HG03558 (cell line): ENCODE results near the gene SIGLEC7.
"Not testable (repeated sequence)": the region's sequence is repeated elsewhere in the genome, so short reads cannot be mapped to it uniquely, and the experiment has no call there.

Experiments used
- ATAC-seq: cut with Tn5 transposase; IDR thresholded peaks from one replicate; pipeline ENCODE4 v1.9.1; 2021; ENCODE audit warnings: moderate number of reproducible peaks; ENCODE audit not compliant: unreplicated experiment; ENCODE audit errors: extremely low read depth

The SIGLEC7 gene

DNA sequence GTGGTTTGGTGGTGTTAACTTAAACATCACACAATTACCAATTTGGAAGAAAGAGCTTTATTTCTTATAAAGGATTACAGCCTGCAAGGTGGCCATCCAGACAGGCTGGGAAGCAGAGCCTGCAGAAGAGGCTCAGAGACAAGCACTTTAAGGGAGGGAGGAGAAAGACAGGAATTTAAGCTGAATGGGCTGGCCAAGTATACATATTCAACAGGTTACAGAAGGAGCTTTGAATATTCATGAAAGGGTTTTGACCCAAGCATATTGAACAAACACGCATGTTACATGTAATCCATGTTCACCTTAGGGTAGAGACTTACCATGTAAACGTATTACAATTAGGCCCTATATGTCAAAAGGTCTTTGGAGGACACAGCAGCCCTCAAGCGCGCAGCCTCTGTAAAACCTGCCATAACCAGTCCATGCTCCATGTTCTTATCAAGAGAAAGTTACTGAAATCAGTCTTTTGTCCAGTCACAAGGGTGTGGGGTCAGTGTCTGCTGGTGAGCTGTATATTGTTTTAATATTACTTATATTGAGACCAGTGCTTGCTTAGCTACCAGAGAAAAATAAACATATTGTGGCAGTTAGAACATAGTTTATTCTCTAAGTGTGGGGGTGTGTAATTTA is 19.9 kb downstream of the SIGLEC7 start:
- no peak for ATAC-seq

GRCh38 chr19:51163257-51163656 is 21.2 kb downstream of the SIGLEC7 start:
- ATAC-seq: no peak

- no peak for ATAC-seq
These were observed 22.1 kb downstream of the SIGLEC7 start for GRCh38 chr19:51164215-51164614.

- no peak for ATAC-seq
These were observed 24.9 kb downstream of the SIGLEC7 start for GRCh38 chr19:51166846-51167490.

- no peak for ATAC-seq
These were observed 26.6 kb downstream of the SIGLEC7 start for GRCh38 chr19:51168564-51169282.

GRCh38 chr19:51169283-51169918 is 27.3 kb downstream of the SIGLEC7 start:
- not testable (repeated sequence) for ATAC-seq

DNA sequence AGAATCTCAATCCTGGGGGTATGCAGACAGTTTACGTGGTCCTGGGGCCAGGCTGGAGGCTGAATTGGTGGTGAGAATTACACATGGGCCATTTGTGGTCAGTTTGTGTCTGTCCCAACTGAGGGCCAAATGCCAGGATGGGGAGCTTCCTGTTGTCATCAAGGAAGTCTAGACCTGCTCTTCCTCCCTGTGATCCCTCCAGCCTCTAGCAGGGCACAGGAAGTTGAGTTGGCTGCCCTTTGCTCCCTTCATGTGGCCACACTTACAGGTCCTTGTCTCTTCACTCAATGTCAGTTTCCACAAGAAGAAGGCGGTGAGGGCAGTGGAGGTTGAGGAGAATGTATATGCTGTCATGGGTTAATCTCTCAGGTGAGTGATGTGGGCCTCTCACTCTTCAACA is 30.1 kb downstream of the SIGLEC7 start:
- no peak for ATAC-seq

DNA sequence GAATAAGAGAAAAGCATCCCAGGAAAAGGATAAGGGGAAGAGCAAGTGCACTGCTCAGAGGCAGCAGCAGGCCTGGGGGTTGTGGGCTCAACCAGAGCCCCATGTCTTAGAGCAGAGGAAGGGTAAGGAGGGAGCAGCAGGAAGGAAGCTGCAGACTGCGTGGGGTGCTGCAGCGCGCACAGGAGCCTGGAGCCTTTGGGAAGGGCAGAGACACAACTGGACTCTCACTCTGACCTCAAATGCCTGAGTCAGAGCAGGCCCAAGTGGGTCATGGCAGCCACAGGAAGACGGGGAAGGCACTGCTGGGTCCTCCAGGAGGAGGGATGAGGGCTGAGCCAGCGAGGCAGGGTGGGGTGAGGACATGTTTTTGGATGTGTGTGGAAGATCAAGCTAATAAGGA is 31.6 kb downstream of the SIGLEC7 start:
- no peak for ATAC-seq

DNA sequence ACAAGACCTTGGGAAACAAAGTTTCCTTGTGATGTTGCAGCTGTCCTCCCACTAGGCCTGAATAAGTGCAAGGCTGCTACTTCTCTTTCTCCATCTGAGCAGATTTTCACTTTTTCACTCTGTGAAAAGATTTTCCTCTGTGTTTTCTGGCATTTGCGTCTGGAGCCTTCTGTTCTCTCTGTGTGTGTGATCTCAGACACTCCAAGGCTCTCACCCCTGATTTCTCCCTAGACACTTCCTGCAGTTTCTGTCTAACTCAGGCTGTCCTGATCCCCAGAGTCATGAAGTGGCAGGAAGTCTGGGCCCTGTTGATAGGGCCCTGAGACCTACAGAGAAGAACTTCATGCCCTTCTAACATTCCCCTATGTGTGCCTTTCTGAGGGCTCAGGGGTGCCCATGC is 37.2 kb downstream of the SIGLEC7 start:
- no peak for ATAC-seq

GRCh38 chr19:51181377-51181912 is 39.3 kb downstream of the SIGLEC7 start:
- ATAC-seq: no peak

GRCh38 chr19:51181913-51182419 is 39.9 kb downstream of the SIGLEC7 start:
- no peak for ATAC-seq

DNA sequence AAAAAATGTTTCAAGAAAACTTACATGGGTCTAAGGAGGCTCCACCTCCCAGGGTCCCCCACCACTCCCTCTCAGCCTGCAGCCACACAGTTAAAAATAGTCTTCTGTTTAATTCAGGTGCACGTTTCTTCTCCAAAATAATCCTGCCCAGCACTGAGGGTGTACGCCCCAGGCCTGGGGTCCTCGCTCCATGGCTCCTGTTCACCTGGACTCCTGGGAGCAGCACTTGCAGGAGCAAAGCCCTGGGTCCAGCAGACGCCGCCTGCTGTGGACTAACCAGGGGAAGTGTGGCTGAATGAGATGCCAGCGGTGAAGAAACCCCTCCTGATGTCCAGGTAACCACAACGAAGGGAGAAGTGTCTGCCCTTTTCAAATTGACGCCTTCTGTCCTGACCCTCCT is 41.5 kb downstream of the SIGLEC7 start:
- no peak for ATAC-seq

DNA sequence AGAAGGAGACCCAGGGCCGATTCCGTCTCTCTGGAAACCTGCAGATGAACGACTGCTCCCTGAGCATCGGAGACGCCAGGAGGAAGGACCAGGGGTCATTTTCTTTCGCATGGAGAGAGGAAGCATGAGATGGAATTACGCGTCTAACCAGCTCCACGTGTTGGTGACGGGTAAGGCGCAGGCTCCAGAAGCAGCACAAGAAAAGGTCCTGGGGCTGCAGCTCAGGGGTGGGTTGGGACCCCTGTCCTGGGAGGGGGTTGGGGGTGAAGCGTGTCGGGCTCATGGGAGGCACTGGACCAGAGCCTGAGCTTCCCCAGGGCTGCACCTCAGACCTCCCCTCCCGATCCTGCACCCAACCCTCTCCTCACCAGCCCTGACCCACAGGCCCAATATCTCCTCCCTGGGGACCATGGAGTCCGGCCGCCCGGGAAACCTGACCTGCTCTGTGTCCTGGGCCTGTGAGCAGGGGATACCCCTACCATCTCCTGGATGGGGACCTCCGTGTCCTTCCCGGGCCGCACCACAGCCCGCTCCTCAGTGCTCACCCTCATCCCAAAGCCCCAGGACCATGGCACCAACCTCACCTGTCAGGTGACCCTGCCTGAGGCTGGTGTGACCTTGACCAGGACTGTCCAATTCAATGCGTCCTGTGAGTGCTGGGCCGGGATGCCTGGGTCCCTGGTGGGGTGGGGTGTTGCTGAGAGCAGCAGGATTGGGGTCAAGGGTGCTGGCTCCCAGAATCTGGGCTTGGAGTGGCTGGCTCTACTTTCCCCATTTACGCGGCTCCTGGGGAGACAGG is 43.2 kb downstream of the SIGLEC7 start:
- ATAC-seq: no peak

DNA sequence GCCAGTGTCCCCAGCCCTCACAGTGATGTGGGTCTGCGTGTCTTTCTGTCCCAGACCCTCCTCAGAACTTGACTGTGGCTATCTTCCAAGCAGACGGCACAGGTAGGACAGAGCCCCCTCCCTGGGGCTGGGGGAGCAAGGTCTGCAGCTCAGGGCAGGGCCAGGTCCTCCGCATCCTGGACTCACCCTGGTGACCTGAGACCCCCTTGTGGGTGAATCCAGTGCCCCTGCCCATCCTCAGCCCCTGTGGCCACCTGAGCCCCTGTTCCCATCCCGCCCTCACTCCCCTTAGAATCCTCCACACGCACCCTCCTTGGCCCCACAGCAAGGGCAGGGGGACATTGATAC is 43.7 kb downstream of the SIGLEC7 start:
- ATAC-seq: no peak

- ATAC-seq: no peak
These were observed 44.2 kb downstream of the SIGLEC7 start for GRCh38 chr19:51186323-51186722.

DNA sequence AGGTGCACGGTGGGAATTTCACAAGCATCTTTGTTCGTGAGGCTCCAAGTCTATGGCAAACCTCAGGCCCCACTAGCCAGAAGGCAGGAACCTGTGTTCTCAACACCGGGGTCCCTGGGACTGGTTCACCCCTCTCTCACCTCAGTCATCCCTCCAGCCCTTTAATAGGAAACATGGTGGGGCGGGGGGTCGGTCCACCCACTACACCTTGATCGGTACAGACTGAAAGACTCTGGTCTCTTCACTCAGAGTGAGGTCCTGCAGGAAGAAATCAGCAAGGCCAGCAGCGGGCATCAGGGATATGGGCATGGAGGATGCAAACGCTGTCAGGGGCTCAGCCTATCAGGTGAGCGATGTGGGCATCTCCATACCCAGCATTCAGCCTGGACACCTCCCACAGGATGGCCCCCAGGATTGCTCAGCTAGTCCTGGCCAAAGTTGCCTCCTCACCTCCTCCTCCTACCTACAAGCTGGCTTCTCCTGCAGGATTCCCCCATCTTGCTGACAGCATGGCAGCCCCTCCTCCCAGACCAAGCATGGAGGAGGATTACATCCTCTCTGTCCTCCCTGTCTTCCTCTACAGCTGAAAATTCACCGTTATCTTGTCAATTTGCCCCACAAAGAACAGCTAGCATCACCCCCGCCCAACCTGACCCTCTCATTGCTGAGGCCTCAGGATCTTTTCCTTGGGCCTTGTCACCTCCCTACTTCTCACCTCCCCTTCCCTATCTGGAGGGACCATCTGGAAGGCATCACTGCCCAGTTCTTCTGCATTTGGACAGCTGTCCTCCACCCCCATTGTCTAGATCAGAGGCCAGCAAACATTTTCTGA is 45.5 kb downstream of the SIGLEC7 start:
- no peak for ATAC-seq

DNA sequence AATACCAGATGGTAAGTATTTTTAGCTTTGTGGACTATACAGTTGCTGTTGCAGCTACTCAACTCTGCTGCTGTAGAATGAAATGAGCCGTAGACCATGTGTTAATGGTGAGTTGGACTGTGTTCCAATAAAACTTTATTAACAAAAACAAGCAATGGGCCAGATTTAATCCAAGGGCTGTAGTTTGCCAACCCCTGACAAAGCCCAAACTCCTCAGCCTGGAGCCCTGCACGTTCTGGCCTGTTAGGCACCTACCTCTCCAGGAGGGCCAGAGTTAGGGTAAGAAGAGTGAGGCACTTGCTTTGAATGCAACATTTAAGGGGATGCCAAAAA is 46.1 kb downstream of the SIGLEC7 start:
- no peak for ATAC-seq

DNA sequence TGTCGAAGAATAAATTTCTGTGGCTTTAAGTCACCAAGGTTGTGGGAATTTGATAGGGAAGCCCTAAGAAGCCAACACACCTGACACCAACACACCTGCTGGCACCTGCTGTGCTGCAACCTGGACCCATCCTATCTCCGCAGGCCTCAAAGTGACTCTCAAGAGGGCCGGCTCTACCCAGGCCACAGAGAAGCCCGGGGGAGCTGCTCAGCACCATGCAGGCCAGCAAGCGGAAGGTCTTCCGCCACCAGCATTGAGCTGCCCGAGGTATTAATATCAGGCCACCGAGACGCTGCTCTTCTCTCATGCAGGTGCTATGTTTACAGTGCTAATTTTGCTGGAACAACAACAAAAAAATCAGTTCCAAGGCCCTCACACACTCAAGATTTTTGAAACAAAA is 50.6 kb downstream of the SIGLEC7 start:
- no peak for ATAC-seq
